RWPE2 (cell line): ENCODE results near the gene MYO7A.

Experiments
- ATAC-seq: fragments of 200-7000 bp; cut with Tn5 transposase; 3 replicates; pipeline ENCODE4 v1.9.1; 2021; ENCODE audit warnings: low read depth
- DNase-seq: peaks from one replicate; pipeline ENCODE4 v3.0.0-alpha.2; 2020; ENCODE audit warnings: low spot score
- H3K27ac ChIP-seq: fragments of 450-650 bp; 2 replicates; pipeline ENCODE4 v1.5.1; 2017; ENCODE audit warnings: mild to moderate bottlenecking; ENCODE audit not compliant: poor library complexity, severe bottlenecking
- H3K27me3 ChIP-seq: fragments of 250-450 bp; sonication (Bioruptor Pico); 2 replicates; pipeline ENCODE4 v1.5.1; 2021; ENCODE audit warnings: mild to moderate bottlenecking, moderate library complexity; ENCODE audit not compliant: insufficient read depth, poor library complexity, severe bottlenecking
- H3K36me3 ChIP-seq: fragments of 250-450 bp; sonication (Bioruptor Pico); 2 replicates; pipeline ENCODE4 v1.5.1; 2020; ENCODE audit warnings: low read depth, mild to moderate bottlenecking, moderate library complexity
- H3K4me1 ChIP-seq: fragments of 250-450 bp; sonication (Bioruptor Pico); 2 replicates; pipeline ENCODE4 v1.5.1; 2021; ENCODE audit warnings: mild to moderate bottlenecking, moderate library complexity; ENCODE audit not compliant: insufficient read depth, poor library complexity, severe bottlenecking
- H3K4me3 ChIP-seq: fragments of 250-450 bp; sonication (Bioruptor Pico); 2 replicates; pipeline ENCODE4 v1.5.1; 2021; ENCODE audit warnings: mild to moderate bottlenecking, moderate library complexity; ENCODE audit not compliant: severe bottlenecking
- H3K9me3 ChIP-seq: fragments of 250-450 bp; sonication (Bioruptor Pico); 2 replicates; pipeline ENCODE4 v1.5.1; 2021; ENCODE audit warnings: mild to moderate bottlenecking, moderate library complexity; ENCODE audit not compliant: severe bottlenecking
- TF ChIP-seq, protein P1 (sequence below): fragments of 450-650 bp; IDR thresholded peaks from one replicate; pipeline ENCODE4 v1.5.1; 2017; ENCODE audit warnings: mild to moderate bottlenecking, moderate library complexity; ENCODE audit not compliant: poor library complexity, severe bottlenecking

MYO7A gene

DNA sequence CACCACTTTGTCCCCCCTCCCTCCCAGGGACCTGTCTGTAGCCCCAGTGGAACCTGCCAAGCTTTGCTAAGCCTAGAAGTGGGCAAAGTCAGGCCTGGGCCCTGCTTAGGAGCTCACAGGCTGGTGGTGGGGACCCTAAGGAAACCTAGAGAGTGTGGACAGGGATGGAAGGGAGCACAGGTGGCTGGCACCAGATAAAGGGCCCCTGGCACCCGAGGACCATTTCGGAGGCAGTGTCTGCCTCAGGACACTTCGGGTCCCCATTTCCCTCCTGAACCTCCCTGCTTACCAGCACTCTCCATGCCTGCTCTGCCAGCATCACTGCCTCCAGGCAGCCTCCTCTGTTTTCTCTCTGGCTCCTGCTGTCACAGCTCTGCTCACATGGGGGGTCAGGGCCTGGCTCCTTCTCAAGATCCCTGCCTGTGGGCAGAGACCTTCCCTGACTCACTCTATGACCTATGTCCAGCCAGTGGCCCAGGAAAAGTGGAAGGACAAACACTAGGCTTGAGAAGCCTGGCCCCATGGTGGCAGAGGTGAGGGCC is 39.0 kb upstream of the MYO7A start:
- DNase-seq = peak; percentile 37
- Histone ChIP-seq H3K4me1 (no peaks in the 10 kb centered on the region), H3K9me3 (no peaks in the 10 kb centered on the region), H3K27me3 (no peaks in the 10 kb centered on the region), H3K27ac (no peak overlapping the region), H3K36me3 (no peaks in the 10 kb centered on the region), H3K4me3 (no peak overlapping the region)
- TF ChIP-seq, protein P1, sequence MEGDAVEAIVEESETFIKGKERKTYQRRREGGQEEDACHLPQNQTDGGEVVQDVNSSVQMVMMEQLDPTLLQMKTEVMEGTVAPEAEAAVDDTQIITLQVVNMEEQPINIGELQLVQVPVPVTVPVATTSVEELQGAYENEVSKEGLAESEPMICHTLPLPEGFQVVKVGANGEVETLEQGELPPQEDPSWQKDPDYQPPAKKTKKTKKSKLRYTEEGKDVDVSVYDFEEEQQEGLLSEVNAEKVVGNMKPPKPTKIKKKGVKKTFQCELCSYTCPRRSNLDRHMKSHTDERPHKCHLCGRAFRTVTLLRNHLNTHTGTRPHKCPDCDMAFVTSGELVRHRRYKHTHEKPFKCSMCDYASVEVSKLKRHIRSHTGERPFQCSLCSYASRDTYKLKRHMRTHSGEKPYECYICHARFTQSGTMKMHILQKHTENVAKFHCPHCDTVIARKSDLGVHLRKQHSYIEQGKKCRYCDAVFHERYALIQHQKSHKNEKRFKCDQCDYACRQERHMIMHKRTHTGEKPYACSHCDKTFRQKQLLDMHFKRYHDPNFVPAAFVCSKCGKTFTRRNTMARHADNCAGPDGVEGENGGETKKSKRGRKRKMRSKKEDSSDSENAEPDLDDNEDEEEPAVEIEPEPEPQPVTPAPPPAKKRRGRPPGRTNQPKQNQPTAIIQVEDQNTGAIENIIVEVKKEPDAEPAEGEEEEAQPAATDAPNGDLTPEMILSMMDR = no peak
- no peak for ATAC-seq

DNA sequence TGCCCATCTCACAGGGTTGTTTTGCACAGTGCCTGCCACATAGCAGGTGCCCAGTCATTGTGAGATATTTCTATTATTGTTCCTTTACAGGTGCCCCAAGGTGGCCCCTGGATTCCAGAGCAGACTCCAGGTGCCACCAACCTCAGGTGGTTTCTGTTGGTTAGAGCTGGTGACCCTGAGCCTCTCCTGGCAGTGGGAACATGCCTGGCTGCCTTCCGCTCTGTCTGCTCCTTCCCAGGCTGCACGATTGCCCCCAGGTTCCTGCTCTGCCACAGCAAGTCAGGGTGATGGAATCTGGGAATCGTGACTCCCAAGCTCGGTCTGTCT is 38.0 kb upstream of the MYO7A start:
- Histone ChIP-seq H3K4me3 (no peak overlapping the region), H3K27me3 (no peaks in the 10 kb centered on the region), H3K4me1 (no peaks in the 10 kb centered on the region), H3K9me3 (no peaks in the 10 kb centered on the region), H3K27ac (no peak overlapping the region), H3K36me3 (no peaks in the 10 kb centered on the region)
- TF ChIP-seq, protein P1 = no peak
- ATAC-seq (no peak), DNase-seq (peak; percentile 43)

DNA sequence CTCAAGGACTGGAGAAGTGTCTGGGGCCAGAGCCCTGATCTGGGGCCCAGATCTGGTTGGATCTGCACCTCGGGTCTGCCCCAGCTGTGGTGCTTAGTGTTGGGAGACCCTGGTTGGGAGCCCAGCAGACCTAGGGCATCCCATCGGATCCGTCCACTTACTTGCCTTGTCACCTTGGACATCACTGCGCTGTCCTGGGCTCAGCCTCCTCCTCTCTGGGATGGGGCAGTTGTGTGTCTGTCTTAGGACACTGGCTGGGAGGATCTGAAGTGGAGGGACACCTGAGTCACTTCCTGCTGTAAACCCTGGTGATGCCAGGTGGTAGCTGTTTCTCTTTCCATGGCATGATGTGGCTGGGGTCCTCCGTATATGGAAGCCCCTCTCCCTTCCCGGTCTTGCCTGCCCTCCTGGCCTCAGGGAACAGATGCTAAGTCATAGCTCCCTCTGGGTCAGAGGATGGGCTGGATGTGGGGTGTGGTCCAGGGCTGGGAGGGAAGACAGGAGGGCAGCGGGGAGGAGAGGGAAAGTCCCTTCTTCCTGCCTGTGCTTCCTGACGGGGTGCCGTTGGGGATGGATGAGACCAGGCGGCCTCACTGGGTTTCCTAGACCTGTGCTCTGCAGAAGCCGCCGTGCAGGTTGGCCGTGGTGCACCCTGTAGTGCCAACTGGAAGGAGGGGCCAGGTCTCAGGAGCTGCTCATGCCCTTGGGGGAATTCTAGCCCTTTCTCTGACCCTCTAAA is 37.5 kb upstream of the MYO7A start:
- H3K9me3 ChIP-seq = no peaks in the 10 kb centered on the region
- DNase-seq (peak; percentile 51), ATAC-seq (peak; percentile 9; the same call in 1 of the 3 replicates)
- H3K27me3 ChIP-seq = no peaks in the 10 kb centered on the region
- no peaks in the 10 kb centered on the region for H3K4me1 ChIP-seq
- H3K4me3 ChIP-seq = no peak overlapping the region
- TF ChIP-seq, protein P1 = no peak
- H3K36me3 ChIP-seq = no peaks in the 10 kb centered on the region
- H3K27ac ChIP-seq = no peak overlapping the region

DNA sequence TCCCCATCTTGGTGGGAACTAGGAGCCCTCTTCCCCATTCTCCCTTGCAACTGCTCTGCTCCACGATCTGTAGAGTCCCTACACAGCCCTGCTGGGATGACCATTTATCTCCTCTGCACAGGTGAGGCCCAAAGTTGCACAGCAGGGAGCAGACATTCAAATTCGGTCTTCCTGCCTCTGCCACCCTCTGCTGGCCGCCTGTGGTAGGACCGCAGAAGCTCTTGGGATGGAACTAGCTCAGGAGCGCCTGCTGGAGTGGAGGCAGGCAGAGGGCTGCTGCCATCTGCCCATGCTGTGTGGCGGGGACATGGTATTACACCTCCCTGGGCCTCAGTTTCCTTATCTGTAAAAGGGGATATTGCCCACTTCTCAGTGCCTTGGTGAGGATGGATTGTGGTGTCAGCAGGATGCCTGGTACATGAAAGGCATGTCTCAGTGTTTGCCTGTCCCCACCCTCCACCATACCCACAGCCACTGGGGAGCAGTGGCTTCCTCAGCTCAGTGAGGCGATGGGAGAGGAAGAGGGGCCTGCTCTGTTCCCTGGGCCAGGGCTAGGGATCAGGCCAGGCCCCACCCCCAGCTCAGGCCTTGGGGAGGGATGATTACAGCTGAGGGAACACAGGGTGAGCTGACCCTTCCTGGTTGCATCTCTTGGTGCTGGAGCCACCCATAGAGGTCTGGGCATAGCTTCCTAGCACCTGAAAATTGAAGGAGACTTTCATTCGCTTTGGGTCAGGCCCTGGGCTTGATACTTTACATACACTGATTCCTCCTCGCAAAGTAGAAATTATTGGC is 36.7 kb upstream of the MYO7A start:
- H3K4me3 ChIP-seq = no peak overlapping the region
- no peak overlapping the region for H3K27ac ChIP-seq
- H3K36me3 ChIP-seq = no peaks in the 10 kb centered on the region
- DNase-seq = peak; percentile 59
- TF ChIP-seq, protein P1 = peak; percentile 92
- no peaks in the 10 kb centered on the region for H3K4me1 ChIP-seq
- no peaks in the 10 kb centered on the region for H3K27me3 ChIP-seq
- no peaks in the 10 kb centered on the region for H3K9me3 ChIP-seq
- peak; percentile 87 for ATAC-seq
